ENCODE data around the gene KIT.

Gene KIT

GRCh38 chr4:54745031-54745770 is 87.4 kb downstream of the KIT start:
- DNase-seq (ENCODE audit: low read depth in 2 of 2), result no peak

GRCh38 chr4:54746218-54746617 is 88.5 kb downstream of the KIT start:
- no peak for DNase-seq (ENCODE audit: low read depth in 2 of 2)

GRCh38 chr4:54750341-54750740 is 92.6 kb downstream of the KIT start:
- no peak for DNase-seq (ENCODE audit: low read depth in 2 of 2)

GRCh38 chr4:54754394-54754793 is 96.6 kb downstream of the KIT start:
- DNase-seq (ENCODE audit: low read depth in 2 of 2), result no peak

- no peak for DNase-seq (ENCODE audit: low read depth in 2 of 2)
Measured at GRCh38 chr4:54764476-54764875, 106.7 kb downstream of the KIT start.

GRCh38 chr4:54767376-54767775 is 109.6 kb downstream of the KIT start:
- DNase-seq (ENCODE audit: low read depth in 2 of 2), result no peak

GRCh38 chr4:54773022-54773421 is 115.3 kb downstream of the KIT start:
- DNase-seq (ENCODE audit: low read depth in 2 of 2), result no peak

GRCh38 chr4:54779036-54779435 is 121.3 kb downstream of the KIT start:
- DNase-seq (ENCODE audit: low read depth in 2 of 2), result no peak

GRCh38 chr4:54779476-54780148 is 121.9 kb downstream of the KIT start:
- no peak for DNase-seq (ENCODE audit: low read depth in 2 of 2)

- DNase-seq (ENCODE audit: low read depth in 2 of 2), result no peak
Measured at GRCh38 chr4:54780149-54780495, 122.4 kb downstream of the KIT start.

- DNase-seq (ENCODE audit: low read depth in 2 of 2), result no peak
Measured at GRCh38 chr4:54781756-54782155, 124.0 kb downstream of the KIT start.

- DNase-seq (ENCODE audit: low read depth in 2 of 2), result no peak
Measured at GRCh38 chr4:54783402-54784110, 125.8 kb downstream of the KIT start.

- no peak for DNase-seq (ENCODE audit: low read depth in 2 of 2)
Measured at GRCh38 chr4:54784161-54784671, 126.5 kb downstream of the KIT start.

Data from stimulated activated CD4-positive, alpha-beta T cell treated with anti-CD3 and anti-CD28 coated beads, Interleukin-1b, Interleukin-23, amount 100 ng/mL, for 4 hours (primary cell).